Muscle layer of colon (tissue), 2 donors: ENCODE measurements around the gene IFI6.
"Not testable (repeated sequence)": the region's sequence is repeated elsewhere in the genome, so short reads cannot be mapped to it uniquely, and the experiment has no call there.

Experiments used
- H3K27ac ChIP-seq: one replicate; pipeline ENCODE4 v1.7.0; 2013; ENCODE audit warnings: low read depth, mild to moderate bottlenecking, low read length, moderate library complexity
- H3K27me3 ChIP-seq, 2 donors: one replicate each; pipeline ENCODE4 v1.7.0; 2013; ENCODE audit warnings: low read length in 2 of 2, mild to moderate bottlenecking in 2 of 2; ENCODE audit not compliant: insufficient read depth in 2 of 2, control insufficient read depth in 1 of 2
- H3K36me3 ChIP-seq: one replicate; pipeline ENCODE4 v1.7.0; 2013; ENCODE audit warnings: mild to moderate bottlenecking, low read length; ENCODE audit not compliant: insufficient read depth
- H3K4me1 ChIP-seq: one replicate; pipeline ENCODE4 v1.7.0; 2013; ENCODE audit warnings: mild to moderate bottlenecking, low read length; ENCODE audit not compliant: insufficient read depth
- H3K4me3 ChIP-seq, 2 donors: one replicate each; pipeline ENCODE4 v1.7.0; 2013; ENCODE audit warnings: low read length in 2 of 2, low read depth in 1 of 2, mild to moderate bottlenecking in 1 of 2, moderate library complexity in 1 of 2
- H3K9ac ChIP-seq: one replicate; pipeline ENCODE4 v1.7.0; 2013; ENCODE audit warnings: low read length
- H3K9me3 ChIP-seq: one replicate; pipeline ENCODE4 v1.7.0; 2013; ENCODE audit warnings: mild to moderate bottlenecking, low read length
- donor health status: abdominal sarcoma.
- donor health status: Adenocarcinoma of cecum.

IFI6 gene

DNA sequence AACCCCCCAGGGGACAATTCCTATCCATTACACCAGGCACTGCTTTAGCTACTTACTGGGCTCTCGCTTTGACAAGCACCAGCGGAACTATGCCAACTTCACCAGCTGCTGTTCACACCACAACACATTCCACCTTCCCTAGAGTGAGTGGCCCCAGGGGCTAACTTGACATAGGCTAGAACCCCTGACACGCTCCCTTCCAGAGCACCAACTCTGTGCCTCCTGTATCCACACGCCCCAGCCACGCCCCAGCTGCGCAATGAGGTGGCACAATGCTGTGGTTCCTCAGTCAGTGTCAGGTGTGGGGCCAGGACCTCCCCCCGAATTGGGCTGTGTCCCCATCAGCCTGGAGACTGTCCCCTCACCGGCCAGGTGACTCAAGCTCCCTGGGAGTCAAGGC lies 25.3 kb downstream of the IFI6 start:
- H3K36me3 ChIP-seq = no peaks in the 10 kb centered on the region
- H3K9ac ChIP-seq = no peak overlapping the region
- H3K4me1 ChIP-seq = peaks cover 10% of the 10 kb centered on the region
- no peaks in the 10 kb centered on the region for H3K27me3 ChIP-seq
- H3K27ac ChIP-seq = no peak overlapping the region
- no peaks in the 10 kb centered on the region for H3K9me3 ChIP-seq
- no peak overlapping the region for H3K4me3 ChIP-seq

GRCh38 chr1:27645071-27645415 lies 26.9 kb downstream of the IFI6 start:
- H3K9ac ChIP-seq = no peak overlapping the region
- no peak overlapping the region for H3K27ac ChIP-seq
- H3K4me1 ChIP-seq = peaks cover 5% of the 10 kb centered on the region
- no peaks in the 10 kb centered on the region for H3K9me3 ChIP-seq
- H3K4me3 ChIP-seq = no peak overlapping the region
- no peaks in the 10 kb centered on the region for H3K27me3 ChIP-seq
- no peaks in the 10 kb centered on the region for H3K36me3 ChIP-seq

DNA sequence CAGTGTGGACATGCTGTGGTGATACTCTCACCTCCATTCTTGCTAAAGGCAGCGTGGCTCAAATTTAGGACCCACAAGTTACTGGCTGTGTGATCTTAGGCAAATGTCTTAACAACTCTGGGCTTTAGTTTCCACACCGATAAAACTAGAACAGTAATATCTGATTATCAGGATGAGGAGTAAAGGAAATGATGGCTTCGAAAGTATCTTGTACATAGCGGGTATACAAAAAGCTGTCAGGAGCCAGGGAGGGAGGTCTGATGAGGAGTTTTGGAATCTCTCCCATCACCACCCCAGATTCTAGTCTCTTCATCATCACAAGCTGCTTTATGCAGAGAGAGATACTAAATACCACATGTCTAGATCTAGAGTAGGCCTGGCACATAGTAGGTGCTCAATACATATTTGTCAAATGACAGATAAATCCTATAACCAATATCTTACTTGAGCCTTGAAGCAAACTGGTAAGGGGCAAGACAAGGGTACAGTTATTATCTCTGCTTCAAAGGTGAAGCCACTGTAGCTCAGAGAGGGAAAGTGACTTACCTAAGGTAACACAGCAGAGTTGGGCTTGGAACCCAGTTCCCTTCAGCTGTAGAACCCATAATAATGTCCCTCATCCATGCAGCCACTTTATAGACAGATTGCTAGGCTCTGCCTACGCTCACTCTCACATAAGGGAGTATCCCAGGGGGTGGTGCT lies 27.5 kb downstream of the IFI6 start:
- no peak overlapping the region for H3K9ac ChIP-seq
- H3K27me3 ChIP-seq = no peaks in the 10 kb centered on the region
- H3K9me3 ChIP-seq = no peaks in the 10 kb centered on the region
- peaks cover 5% of the 10 kb centered on the region for H3K4me1 ChIP-seq
- no peak overlapping the region for H3K27ac ChIP-seq
- H3K4me3 ChIP-seq = no peak overlapping the region
- no peaks in the 10 kb centered on the region for H3K36me3 ChIP-seq

DNA sequence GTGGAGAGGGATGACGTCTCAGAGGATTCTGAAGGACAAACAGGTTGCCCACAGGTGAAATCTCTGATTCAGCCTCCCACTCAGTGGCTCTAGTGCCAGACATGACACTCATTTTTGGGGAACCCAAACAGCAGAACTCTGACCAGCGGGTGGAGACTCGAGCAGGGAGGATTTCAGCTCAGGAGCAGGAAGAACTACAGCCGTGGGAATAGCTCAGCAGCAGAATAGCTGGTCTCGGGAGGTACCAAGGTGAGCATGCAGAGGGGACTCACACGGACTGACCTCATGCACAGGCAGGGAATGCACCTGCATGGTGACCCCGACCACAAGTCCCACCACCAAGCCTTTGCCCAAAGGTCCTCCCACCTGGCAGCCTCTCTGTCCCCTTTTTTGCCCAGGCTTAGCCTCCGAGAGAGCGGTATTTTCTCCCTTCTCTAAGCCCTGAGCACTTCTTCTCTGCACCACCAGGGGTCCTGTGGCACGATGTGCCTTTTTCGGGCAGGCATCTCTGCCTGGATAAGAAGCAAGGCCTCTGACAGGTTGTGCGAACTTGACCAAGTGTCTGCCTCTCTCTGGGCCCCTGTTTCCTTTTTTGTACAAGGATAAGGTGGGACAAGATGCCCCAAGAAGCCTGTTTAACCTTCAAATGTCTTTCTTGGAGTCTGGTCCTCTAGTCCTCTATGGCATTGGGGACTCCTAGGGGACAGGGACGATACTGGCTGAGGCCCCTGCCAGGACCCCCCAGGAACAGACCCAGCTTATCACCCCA lies 28.2 kb downstream of the IFI6 start:
- H3K4me3 ChIP-seq = no peak overlapping the region
- H3K9ac ChIP-seq = no peak overlapping the region

DNA sequence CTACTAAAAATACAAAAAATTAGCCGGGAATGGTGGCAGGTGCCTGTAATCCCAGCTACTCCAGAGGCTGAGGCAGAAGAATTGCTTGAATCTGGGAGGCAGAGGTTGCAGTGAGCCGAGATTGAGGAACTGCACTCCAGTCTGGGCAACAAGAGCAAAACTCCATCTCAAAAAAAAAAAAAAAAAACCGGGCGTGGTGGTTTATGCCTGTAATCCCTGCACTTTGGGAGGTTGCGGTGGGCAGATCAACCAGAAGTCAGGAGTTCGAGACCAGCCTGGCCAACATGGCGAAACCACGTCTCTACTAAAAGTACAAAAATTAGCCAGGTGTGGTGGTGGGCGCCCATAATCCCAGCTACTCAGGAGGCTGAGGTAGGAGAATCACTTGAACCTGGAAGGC lies 31.5 kb downstream of the IFI6 start:
- not testable (repeated sequence) for H3K4me1 ChIP-seq, H3K36me3 ChIP-seq, H3K27me3 ChIP-seq, H3K9ac ChIP-seq, H3K9me3 ChIP-seq, H3K4me3 ChIP-seq, H3K27ac ChIP-seq

More for the DNA sequence above, 28.2 kb downstream of the IFI6 start:
- no peak overlapping the region for H3K27ac ChIP-seq
- peaks cover 3% of the 10 kb centered on the region for H3K4me1 ChIP-seq
- no peaks in the 10 kb centered on the region for H3K36me3 ChIP-seq
- no peaks in the 10 kb centered on the region for H3K9me3 ChIP-seq
- H3K27me3 ChIP-seq = no peaks in the 10 kb centered on the region

GRCh38 chr1:27638805-27639204 lies 33.2 kb downstream of the IFI6 start:
- Histone ChIP-seq H3K9ac (no peak overlapping the region), H3K4me3 (no peak overlapping the region), H3K27ac (no peak overlapping the region), H3K36me3 (no peaks in the 10 kb centered on the region), H3K4me1 (peaks cover 7% of the 10 kb centered on the region), H3K9me3 (no peaks in the 10 kb centered on the region), H3K27me3 (peaks cover 5 to 11% of the 10 kb centered on the region in 2 donors)

DNA sequence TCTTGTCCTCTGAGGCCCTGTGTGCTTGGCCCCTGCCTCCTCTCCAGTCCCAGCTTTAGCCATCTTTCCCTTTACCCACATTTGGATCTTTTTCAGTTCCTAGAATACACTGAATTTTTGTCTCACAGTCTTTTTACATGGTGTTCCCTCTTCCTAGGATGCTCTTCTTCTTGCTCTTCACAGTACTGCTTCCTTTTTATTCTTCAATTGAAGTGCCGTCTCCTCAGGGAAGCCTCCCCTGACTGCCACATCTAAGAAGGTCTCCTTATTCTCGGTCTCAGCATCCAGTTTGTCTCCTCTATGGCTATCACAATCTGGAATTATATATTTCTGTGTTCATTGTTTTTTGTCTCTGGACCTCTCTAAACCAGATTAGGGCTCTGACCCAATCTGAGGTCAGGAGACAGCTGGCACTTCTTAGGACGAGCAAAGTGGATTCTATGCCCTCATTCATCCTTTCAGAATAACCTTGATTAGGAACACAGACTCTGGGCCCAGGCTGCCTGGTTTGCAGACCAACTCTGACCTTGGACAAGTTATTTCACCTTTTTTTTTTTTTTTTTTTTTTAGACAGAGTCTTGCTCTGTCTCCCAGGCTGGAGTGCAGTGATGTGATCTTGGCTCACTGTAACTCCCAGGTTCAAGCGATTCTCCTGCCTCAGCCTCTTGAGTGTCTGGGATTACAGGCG lies 33.8 kb downstream of the IFI6 start:
- Histone ChIP-seq H3K4me1 (peaks cover 7% of the 10 kb centered on the region), H3K4me3 (no peak overlapping the region), H3K27ac (no peak overlapping the region), H3K9ac (no peak overlapping the region), H3K9me3 (no peaks in the 10 kb centered on the region), H3K36me3 (no peaks in the 10 kb centered on the region), H3K27me3 (peaks cover 10 to 16% of the 10 kb centered on the region in 2 donors)

DNA sequence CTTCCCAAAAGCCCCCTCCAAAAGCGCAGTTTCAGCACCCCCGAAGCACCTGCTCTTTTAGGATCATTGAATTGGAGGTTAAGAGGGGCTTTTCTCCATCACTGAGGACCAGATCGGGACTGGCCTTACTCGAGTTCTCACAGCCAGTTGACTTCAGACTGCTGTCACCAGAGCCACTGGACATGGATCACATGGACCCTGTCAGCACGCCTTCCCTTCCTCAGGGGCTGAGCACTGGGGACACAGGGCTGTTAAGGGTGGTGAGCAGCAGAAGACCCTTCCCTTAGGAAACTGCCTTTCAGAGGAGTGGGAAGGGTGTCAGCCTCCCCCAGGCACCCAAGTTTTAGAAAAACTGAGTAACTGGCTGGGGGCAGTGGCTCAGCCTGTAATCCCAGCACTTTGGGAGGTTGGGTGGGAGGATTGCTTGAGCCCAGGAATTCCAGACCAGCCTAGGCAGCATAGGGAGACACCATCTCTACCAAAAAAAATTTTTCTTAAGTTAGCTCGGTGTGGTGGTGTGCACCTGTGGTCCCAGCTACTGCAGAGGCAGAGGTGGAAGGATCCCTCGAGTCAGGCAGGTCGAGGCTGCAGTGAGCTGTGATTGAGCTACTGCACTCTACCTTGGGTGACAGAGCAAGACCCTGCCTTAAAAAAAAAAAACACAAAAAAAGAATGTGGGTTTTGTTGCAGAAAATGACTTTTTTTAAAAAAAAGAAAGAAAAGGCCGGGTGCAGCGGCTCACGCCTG lies 36.4 kb downstream of the IFI6 start:
- Histone ChIP-seq H3K9ac (no peak overlapping the region), H3K4me3 (no peak overlapping the region), H3K27ac (no peak overlapping the region), H3K36me3 (no peaks in the 10 kb centered on the region), H3K27me3 (peaks cover 13 to 16% of the 10 kb centered on the region in 2 donors), H3K4me1 (peaks cover 7% of the 10 kb centered on the region), H3K9me3 (no peaks in the 10 kb centered on the region)

GRCh38 chr1:27634985-27635367 lies 37.0 kb downstream of the IFI6 start, which contains the start of gene FGR:
Gene FGR (minus strand): TSS chr1:27635185. CDS start chr1:27623916, 11,269 bp downstream.
- H3K4me3 ChIP-seq = peak within 1 kb of the TSS; percentile 21 to 53
- no peak within 1 kb of the TSS for H3K9ac ChIP-seq
- peaks cover 7% of the 10 kb centered on the region for H3K4me1 ChIP-seq
- H3K9me3 ChIP-seq = no peaks in the 10 kb centered on the region
- peak within 1 kb of the TSS; percentile 22 for H3K27ac ChIP-seq
- H3K36me3 ChIP-seq = no peaks in the 10 kb centered on the region
- peaks cover 13 to 16% of the 10 kb centered on the region in 2 donors for H3K27me3 ChIP-seq

GRCh38 chr1:27634177-27634984 lies 37.6 kb downstream of the IFI6 start:
- no peaks in the 10 kb centered on the region for H3K9me3 ChIP-seq
- peak overlapping the region; percentile 21 to 53 for H3K4me3 ChIP-seq
- no peak overlapping the region for H3K9ac ChIP-seq
- H3K27me3 ChIP-seq = peaks cover 13 to 16% of the 10 kb centered on the region in 2 donors
- peak overlapping the region; percentile 22 for H3K27ac ChIP-seq
- H3K36me3 ChIP-seq = no peaks in the 10 kb centered on the region
- H3K4me1 ChIP-seq = peaks cover 7% of the 10 kb centered on the region
